Upper lobe of left lung (tissue), 4 donors: ENCODE measurements around the gene PKHD1.

Experiments
- CTCF ChIP-seq, 6 experiments: fragments of 450-650 bp in 4 of 6; fragments of 200-600 bp in 2 of 6; sonication (generic) in 2 of 6; IDR thresholded peaks; one replicate each; pipeline ENCODE4 v1.5.1; 2016 to 2019; ENCODE audit warnings: antibody characterized with exemption in 6 of 6
- EP300 ChIP-seq, 4 donors: sonication (generic); formaldehyde crosslinking; IDR thresholded peaks; one replicate each; pipeline ENCODE4 v1.5.1; 2017; ENCODE audit warnings: antibody characterized with exemption in 4 of 4, control low read depth in 2 of 4
- POLR2A ChIP-seq, 4 donors: fragments of 450-650 bp; IDR thresholded peaks; one replicate each; pipeline ENCODE4 v1.5.1; 2016 to 2017; ENCODE audit warnings: antibody characterized with exemption in 4 of 4, mild to moderate bottlenecking in 2 of 4
- POLR2AphosphoS5 ChIP-seq, 2 donors: sonication (generic); formaldehyde crosslinking; IDR thresholded peaks; one replicate each; pipeline ENCODE4 v1.5.1; 2017; ENCODE audit warnings: antibody characterized with exemption in 2 of 2

GRCh38 chr6:51720327-51720726 lies 367.1 kb downstream of the PKHD1 start:
- TF ChIP-seq EP300 (IDR thresholded peaks at IDR 0.05) (no peak), POLR2AphosphoS5 (IDR thresholded peaks at IDR 0.05) (no peak), CTCF (IDR thresholded peaks at IDR 0.05) (no peak), POLR2A (IDR thresholded peaks at IDR 0.05) (no peak)
